ENCODE results near the gene FOXP3. TPM values are rescaled to one million over a fixed set of nuclear protein-coding genes. Genes with fewer than 3 reads are reported as not detected.

FOXP3 gene
- total RNA-seq, 1 donor from 2014 or later: 0.71 TPM

DNA sequence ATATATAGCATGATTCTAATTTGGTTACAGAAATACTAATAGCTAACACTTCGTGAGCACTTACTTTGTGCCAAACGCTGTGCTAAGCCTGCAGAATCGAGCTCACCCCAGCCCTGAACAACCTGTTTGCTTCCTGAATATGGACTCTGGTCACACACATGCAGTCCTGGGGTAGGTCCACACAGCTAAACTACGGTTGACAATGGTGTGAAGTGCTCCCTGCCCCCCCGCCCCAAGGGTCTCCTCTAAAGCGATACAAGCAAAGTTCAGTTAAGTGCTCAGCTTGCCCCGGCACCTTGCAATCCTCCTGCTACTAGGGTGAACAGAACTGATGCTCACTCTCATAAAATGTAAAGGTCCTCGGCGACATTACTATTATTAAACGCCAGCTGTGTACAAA, 879 bp downstream of the FOXP3 start:
- TF ChIP-seq, protein P1, sequence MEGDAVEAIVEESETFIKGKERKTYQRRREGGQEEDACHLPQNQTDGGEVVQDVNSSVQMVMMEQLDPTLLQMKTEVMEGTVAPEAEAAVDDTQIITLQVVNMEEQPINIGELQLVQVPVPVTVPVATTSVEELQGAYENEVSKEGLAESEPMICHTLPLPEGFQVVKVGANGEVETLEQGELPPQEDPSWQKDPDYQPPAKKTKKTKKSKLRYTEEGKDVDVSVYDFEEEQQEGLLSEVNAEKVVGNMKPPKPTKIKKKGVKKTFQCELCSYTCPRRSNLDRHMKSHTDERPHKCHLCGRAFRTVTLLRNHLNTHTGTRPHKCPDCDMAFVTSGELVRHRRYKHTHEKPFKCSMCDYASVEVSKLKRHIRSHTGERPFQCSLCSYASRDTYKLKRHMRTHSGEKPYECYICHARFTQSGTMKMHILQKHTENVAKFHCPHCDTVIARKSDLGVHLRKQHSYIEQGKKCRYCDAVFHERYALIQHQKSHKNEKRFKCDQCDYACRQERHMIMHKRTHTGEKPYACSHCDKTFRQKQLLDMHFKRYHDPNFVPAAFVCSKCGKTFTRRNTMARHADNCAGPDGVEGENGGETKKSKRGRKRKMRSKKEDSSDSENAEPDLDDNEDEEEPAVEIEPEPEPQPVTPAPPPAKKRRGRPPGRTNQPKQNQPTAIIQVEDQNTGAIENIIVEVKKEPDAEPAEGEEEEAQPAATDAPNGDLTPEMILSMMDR (IDR thresholded peaks at IDR 0.05; ENCODE audit: insufficient read depth, low read length, poor library complexity, severe bottlenecking): no peak
- no peaks in the 10 kb centered on the region for H3K36me3 ChIP-seq (ENCODE audit: control insufficient read depth, insufficient read depth, low read length)

DNA sequence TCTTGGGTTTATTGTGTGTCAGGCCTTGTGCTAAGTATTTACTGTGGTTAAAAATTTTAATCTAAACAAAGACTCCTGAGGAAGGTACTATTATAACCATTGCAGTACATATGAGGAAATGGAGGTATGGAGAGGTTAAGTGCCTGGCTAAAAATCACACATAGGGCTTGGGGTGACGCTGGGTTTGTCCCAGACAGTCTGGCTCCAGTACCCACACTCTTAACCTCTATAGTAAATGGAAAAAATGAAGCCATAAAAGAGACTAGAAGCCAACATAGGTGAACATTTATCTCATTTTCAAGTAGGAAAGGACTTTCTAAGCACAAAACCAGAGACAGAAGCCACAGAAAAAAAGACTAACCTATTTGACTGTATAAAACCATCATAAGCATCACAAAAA, 1.9 kb downstream of the FOXP3 start:
- DNase-seq (ENCODE audit: low read depth): no peak
- Histone ChIP-seq H3K4me3 (ENCODE audit: low read depth, low read length) (no peak overlapping the region), H3K36me3 (ENCODE audit: control insufficient read depth, insufficient read depth, low read length) (no peaks in the 10 kb centered on the region), H3K27me3 (ENCODE audit: control insufficient read depth, insufficient read depth, low read length) (no peaks in the 10 kb centered on the region)
- TF ChIP-seq, protein P1 (IDR thresholded peaks at IDR 0.05; ENCODE audit: insufficient read depth, low read length, poor library complexity, severe bottlenecking): no peak

More for the DNA sequence above, 879 bp downstream of the FOXP3 start:
- no peak for DNase-seq (ENCODE audit: low read depth)
- no peak overlapping the region for H3K4me3 ChIP-seq (ENCODE audit: low read depth, low read length)
- H3K27me3 ChIP-seq (ENCODE audit: control insufficient read depth, insufficient read depth, low read length): no peaks in the 10 kb centered on the region

DNA sequence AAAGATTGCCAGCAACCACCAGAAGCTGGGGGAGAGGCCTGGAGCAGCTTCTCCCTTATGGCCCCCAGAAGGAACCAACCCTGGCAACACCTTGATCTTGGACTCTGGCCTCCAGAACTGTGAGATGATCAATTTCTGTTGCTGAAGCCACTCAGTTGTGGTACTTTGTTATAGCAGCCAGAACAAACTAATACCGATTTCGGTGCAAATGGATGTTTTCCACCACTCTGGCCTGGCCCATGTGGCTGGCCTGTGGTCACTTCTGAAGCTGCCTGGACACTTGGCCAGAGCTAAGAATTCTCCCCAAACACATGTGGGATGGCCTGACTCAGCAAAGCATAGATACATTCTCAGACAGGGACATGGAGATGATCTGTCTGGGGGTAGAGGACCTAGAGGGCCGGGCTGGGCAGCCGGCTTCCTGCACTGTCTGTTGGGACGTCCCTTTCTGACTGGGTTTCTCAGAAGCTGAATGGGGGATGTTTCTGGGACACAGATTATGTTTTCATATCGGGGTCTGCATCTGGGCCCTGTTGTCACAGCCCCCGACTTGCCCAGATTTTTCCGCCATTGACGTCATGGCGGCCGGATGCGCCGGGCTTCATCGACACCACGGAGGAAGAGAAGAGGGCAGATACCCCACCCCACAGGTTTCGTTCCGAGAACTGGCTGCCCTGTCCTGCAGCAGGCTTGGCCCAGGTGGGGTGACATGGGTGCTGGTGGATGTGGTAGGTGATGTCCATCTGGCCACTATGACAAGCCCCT, 4.1 kb downstream of the FOXP3 start:
- H3K27me3 ChIP-seq (ENCODE audit: control insufficient read depth, insufficient read depth, low read length): no peaks in the 10 kb centered on the region
- H3K36me3 ChIP-seq (ENCODE audit: control insufficient read depth, insufficient read depth, low read length): no peaks in the 10 kb centered on the region
- TF ChIP-seq, protein P1 (IDR thresholded peaks at IDR 0.05; ENCODE audit: insufficient read depth, low read length, poor library complexity, severe bottlenecking): no peak
- H3K4me3 ChIP-seq (ENCODE audit: low read depth, low read length): no peak overlapping the region
- DNase-seq (ENCODE audit: low read depth): no peak

DNA sequence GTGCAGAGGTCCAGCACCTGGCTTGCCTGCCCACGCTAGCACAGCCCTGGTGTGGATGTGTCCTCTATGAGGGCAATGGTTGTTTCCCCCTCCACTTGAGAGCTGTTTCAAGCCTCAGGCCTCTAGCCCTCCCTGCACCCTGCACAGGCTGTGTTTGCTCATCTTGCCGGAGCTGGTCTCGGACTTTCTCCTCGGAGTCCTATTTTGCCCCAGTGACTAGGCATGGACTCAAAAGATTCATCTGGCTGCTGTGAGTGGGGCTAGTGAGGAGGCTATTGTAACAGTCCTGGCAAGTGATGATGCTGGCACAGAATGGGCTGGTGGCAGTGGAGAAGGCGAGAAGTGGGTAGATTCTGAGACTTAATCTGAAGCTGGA, 5.8 kb downstream of the FOXP3 start:
- DNase-seq (ENCODE audit: low read depth): no peak
- H3K4me3 ChIP-seq (ENCODE audit: low read depth, low read length): no peak overlapping the region
- H3K27me3 ChIP-seq (ENCODE audit: control insufficient read depth, insufficient read depth, low read length): no peaks in the 10 kb centered on the region
- no peaks in the 10 kb centered on the region for H3K36me3 ChIP-seq (ENCODE audit: control insufficient read depth, insufficient read depth, low read length)
- TF ChIP-seq, protein P1 (IDR thresholded peaks at IDR 0.05; ENCODE audit: insufficient read depth, low read length, poor library complexity, severe bottlenecking): no peak

DNA sequence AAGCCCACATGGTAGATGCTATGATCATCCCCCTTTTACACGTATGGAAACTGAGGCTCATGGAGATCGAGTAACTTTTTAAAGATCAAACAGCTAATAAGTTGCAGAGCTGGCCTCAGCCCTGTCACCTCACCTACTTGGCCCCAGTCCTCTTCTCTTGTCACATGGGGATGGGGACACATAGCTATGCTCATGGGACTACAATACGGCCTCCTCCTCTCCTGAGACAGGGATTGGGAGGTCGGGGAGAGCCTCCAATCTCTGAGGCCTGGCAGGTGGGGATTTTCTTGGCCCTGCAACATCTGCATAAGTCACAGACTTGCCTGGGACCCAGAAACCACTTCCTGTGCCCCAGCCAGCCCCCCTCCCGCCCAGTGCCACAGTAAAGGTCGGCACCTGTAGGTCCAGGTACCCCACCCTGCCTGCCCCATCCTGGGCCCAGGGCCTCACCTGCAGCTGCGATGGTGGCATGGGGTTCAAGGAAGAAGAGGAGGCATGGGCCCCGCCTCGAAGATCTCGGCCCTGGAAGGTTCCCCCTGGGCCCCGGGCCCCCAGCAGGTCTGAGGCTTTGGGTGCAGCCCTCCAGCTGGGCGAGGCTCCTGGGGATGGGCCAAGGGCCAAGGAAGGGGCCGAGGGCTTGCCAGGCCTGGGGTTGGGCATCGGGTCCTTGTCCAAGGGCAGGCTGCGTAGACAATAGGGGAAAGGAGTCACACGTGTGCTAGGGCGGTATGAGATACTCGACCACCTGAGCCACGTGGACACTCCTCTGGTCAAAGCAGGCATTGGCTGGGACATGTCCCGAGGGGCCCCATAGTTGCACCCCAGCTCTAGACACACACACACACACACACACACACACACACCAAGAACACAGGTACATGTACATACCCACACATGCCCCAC, 6.4 kb downstream of the FOXP3 start:
- TF ChIP-seq, protein P1 (IDR thresholded peaks at IDR 0.05; ENCODE audit: insufficient read depth, low read length, poor library complexity, severe bottlenecking): no peak
- no peak overlapping the region for H3K4me3 ChIP-seq (ENCODE audit: low read depth, low read length)
- H3K36me3 ChIP-seq (ENCODE audit: control insufficient read depth, insufficient read depth, low read length): no peaks in the 10 kb centered on the region
- H3K27me3 ChIP-seq (ENCODE audit: control insufficient read depth, insufficient read depth, low read length): no peaks in the 10 kb centered on the region
- DNase-seq (ENCODE audit: low read depth): no peak
